ENCODE data around the gene UST. TPM values are rescaled to one million over a fixed set of nuclear protein-coding genes. Genes with fewer than 3 reads are reported as not detected.

UST gene
- total and polyA plus RNA-seq, 2 of the 8 experiments (the other 6 are each of a cell fraction or from before 2014, with no cell fraction given): 13.5 to 34.5 TPM

DNA sequence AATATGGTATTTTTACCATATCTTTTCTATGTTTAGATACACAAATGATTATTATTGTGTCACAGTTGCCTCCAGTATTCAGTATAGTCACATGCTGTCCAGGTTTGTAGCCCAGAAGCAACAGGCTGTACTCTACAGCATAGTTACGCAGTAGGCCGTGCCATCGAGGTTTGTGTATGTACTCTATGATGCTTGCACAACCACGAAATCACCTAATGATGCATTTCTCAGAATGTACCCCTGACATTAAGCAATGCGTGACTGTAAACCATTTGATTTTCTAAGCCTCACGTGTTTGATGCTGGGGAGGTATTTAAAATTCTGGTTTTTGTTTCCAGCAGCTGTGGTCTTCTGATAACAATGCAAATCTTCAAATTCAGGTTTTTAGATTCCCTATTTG lies 207.6 kb downstream of the UST start (continued):
- TF ChIP-seq, protein P1, sequence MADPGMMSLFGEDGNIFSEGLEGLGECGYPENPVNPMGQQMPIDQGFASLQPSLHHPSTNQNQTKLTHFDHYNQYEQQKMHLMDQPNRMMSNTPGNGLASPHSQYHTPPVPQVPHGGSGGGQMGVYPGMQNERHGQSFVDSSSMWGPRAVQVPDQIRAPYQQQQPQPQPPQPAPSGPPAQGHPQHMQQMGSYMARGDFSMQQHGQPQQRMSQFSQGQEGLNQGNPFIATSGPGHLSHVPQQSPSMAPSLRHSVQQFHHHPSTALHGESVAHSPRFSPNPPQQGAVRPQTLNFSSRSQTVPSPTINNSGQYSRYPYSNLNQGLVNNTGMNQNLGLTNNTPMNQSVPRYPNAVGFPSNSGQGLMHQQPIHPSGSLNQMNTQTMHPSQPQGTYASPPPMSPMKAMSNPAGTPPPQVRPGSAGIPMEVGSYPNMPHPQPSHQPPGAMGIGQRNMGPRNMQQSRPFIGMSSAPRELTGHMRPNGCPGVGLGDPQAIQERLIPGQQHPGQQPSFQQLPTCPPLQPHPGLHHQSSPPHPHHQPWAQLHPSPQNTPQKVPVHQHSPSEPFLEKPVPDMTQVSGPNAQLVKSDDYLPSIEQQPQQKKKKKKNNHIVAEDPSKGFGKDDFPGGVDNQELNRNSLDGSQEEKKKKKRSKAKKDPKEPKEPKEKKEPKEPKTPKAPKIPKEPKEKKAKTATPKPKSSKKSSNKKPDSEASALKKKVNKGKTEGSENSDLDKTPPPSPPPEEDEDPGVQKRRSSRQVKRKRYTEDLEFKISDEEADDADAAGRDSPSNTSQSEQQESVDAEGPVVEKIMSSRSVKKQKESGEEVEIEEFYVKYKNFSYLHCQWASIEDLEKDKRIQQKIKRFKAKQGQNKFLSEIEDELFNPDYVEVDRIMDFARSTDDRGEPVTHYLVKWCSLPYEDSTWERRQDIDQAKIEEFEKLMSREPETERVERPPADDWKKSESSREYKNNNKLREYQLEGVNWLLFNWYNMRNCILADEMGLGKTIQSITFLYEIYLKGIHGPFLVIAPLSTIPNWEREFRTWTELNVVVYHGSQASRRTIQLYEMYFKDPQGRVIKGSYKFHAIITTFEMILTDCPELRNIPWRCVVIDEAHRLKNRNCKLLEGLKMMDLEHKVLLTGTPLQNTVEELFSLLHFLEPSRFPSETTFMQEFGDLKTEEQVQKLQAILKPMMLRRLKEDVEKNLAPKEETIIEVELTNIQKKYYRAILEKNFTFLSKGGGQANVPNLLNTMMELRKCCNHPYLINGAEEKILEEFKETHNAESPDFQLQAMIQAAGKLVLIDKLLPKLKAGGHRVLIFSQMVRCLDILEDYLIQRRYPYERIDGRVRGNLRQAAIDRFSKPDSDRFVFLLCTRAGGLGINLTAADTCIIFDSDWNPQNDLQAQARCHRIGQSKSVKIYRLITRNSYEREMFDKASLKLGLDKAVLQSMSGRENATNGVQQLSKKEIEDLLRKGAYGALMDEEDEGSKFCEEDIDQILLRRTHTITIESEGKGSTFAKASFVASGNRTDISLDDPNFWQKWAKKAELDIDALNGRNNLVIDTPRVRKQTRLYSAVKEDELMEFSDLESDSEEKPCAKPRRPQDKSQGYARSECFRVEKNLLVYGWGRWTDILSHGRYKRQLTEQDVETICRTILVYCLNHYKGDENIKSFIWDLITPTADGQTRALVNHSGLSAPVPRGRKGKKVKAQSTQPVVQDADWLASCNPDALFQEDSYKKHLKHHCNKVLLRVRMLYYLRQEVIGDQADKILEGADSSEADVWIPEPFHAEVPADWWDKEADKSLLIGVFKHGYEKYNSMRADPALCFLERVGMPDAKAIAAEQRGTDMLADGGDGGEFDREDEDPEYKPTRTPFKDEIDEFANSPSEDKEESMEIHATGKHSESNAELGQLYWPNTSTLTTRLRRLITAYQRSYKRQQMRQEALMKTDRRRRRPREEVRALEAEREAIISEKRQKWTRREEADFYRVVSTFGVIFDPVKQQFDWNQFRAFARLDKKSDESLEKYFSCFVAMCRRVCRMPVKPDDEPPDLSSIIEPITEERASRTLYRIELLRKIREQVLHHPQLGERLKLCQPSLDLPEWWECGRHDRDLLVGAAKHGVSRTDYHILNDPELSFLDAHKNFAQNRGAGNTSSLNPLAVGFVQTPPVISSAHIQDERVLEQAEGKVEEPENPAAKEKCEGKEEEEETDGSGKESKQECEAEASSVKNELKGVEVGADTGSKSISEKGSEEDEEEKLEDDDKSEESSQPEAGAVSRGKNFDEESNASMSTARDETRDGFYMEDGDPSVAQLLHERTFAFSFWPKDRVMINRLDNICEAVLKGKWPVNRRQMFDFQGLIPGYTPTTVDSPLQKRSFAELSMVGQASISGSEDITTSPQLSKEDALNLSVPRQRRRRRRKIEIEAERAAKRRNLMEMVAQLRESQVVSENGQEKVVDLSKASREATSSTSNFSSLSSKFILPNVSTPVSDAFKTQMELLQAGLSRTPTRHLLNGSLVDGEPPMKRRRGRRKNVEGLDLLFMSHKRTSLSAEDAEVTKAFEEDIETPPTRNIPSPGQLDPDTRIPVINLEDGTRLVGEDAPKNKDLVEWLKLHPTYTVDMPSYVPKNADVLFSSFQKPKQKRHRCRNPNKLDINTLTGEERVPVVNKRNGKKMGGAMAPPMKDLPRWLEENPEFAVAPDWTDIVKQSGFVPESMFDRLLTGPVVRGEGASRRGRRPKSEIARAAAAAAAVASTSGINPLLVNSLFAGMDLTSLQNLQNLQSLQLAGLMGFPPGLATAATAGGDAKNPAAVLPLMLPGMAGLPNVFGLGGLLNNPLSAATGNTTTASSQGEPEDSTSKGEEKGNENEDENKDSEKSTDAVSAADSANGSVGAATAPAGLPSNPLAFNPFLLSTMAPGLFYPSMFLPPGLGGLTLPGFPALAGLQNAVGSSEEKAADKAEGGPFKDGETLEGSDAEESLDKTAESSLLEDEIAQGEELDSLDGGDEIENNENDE (IDR thresholded peaks at IDR 0.05; ENCODE audit: insufficient replicate concordance, low read length): no peak
- TF ChIP-seq SP4 (IDR thresholded peaks at IDR 0.05; ENCODE audit: low read length) (no peak), SIN3A (conservative IDR thresholded peaks at IDR 0.05 in 1 of 2, IDR thresholded peaks at IDR 0.05 in 1 of 2; ENCODE audit: low read depth in 1 of 2, low read length in 2 of 2) (no peak), CBX5 (IDR thresholded peaks at IDR 0.05; ENCODE audit: low read depth, low read length) (no peak), ASH2L (IDR thresholded peaks at IDR 0.05; ENCODE audit: low read length) (no peak), RNF2 (IDR thresholded peaks at IDR 0.05; ENCODE audit: borderline replicate concordance, low read depth, low read length, missing control alignments, poor library complexity, severe bottlenecking) (no peak)
- TF ChIP-seq, protein P2, sequence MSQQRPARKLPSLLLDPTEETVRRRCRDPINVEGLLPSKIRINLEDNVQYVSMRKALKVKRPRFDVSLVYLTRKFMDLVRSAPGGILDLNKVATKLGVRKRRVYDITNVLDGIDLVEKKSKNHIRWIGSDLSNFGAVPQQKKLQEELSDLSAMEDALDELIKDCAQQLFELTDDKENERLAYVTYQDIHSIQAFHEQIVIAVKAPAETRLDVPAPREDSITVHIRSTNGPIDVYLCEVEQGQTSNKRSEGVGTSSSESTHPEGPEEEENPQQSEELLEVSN (IDR thresholded peaks at IDR 0.05): no peak
- TF ChIP-seq, protein P3, sequence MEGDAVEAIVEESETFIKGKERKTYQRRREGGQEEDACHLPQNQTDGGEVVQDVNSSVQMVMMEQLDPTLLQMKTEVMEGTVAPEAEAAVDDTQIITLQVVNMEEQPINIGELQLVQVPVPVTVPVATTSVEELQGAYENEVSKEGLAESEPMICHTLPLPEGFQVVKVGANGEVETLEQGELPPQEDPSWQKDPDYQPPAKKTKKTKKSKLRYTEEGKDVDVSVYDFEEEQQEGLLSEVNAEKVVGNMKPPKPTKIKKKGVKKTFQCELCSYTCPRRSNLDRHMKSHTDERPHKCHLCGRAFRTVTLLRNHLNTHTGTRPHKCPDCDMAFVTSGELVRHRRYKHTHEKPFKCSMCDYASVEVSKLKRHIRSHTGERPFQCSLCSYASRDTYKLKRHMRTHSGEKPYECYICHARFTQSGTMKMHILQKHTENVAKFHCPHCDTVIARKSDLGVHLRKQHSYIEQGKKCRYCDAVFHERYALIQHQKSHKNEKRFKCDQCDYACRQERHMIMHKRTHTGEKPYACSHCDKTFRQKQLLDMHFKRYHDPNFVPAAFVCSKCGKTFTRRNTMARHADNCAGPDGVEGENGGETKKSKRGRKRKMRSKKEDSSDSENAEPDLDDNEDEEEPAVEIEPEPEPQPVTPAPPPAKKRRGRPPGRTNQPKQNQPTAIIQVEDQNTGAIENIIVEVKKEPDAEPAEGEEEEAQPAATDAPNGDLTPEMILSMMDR (IDR thresholded peaks at IDR 0.05; ENCODE audit: control extremely low read depth in 1 of 3, insufficient read depth in 1 of 3, low read depth in 1 of 3, low read length in 3 of 3): no peak

Data from H1 (cell line).